HTERT RPE-1 (cell line): ENCODE results near the gene ATG2B.

Source experiments
- in situ Hi-C: fragments of 300-500 bp; cut with MboI; formaldehyde crosslinking; loops from 4 replicates; pipeline ENCODE4 v1.14.3; 2020; ENCODE audit warnings: low sequenced_read_pairs

ATG2B gene

GRCh38 chr14:96274122-96274521, 89.0 kb downstream of the ATG2B start:
- in situ Hi-C loops, result no loop called here

- in situ Hi-C loops, result no loop called here
Observed at GRCh38 chr14:96273629-96274028, 89.5 kb downstream of the ATG2B start.

GRCh38 chr14:96272777-96273473, 90.2 kb downstream of the ATG2B start:
- in situ Hi-C loops, result no loop called here

- in situ Hi-C loops, result no loop called here
Observed at GRCh38 chr14:96271421-96271762, 91.7 kb downstream of the ATG2B start.

- in situ Hi-C loops, result no loop called here
Observed at GRCh38 chr14:96270565-96271420, 92.3 kb downstream of the ATG2B start.

GRCh38 chr14:96269359-96269710, 93.8 kb downstream of the ATG2B start:
- in situ Hi-C loops, result no loop called here

GRCh38 chr14:96268431-96269358, 94.4 kb downstream of the ATG2B start:
- in situ Hi-C loops, result no loop called here

GRCh38 chr14:96267916-96268315, 95.2 kb downstream of the ATG2B start:
- in situ Hi-C loops, result no loop called here

- in situ Hi-C loops, result no loop called here
Observed at GRCh38 chr14:96267336-96267735, 95.8 kb downstream of the ATG2B start.

- in situ Hi-C loops, result no loop called here
Observed at GRCh38 chr14:96265383-96266095, 97.6 kb downstream of the ATG2B start.

- in situ Hi-C loops, result no loop called here
Observed at GRCh38 chr14:96264853-96265252, 98.3 kb downstream of the ATG2B start.

- in situ Hi-C loops, result no loop called here
Observed at GRCh38 chr14:96264200-96264553, 99.0 kb downstream of the ATG2B start.

GRCh38 chr14:96263347-96264199, 99.6 kb downstream of the ATG2B start:
- in situ Hi-C loops, result no loop called here

GRCh38 chr14:96261772-96262655, 101.1 kb downstream of the ATG2B start:
- in situ Hi-C loops, result no loop called here

- in situ Hi-C loops, result no loop called here
Observed at GRCh38 chr14:96261053-96261452, 102.1 kb downstream of the ATG2B start.

GRCh38 chr14:96260341-96260821, 102.8 kb downstream of the ATG2B start:
- in situ Hi-C loops, result no loop called here

GRCh38 chr14:96257900-96258299, 105.2 kb downstream of the ATG2B start:
- in situ Hi-C loops, result no loop called here

- in situ Hi-C loops, result no loop called here
Observed at GRCh38 chr14:96257056-96257455, 106.1 kb downstream of the ATG2B start.

GRCh38 chr14:96256407-96256806, 106.7 kb downstream of the ATG2B start:
- in situ Hi-C loops, result no loop called here
